OCI-LY1 (cell line): ENCODE measurements around the gene MUC20.
"Not testable (repeated sequence)": the region's sequence is repeated elsewhere in the genome, so short reads cannot be mapped to it uniquely, and the experiment has no call there.

Source experiments
- H2AFZ ChIP-seq: fragments of 200-600 bp; sonication (generic), shearing (Covaris generic); 2 replicates; pipeline ENCODE4 v1.6.0; 2014; ENCODE audit warnings: antibody characterized with exemption, mild to moderate bottlenecking, low read length
- H3F3A ChIP-seq: fragments of 200-600 bp; sonication (generic), shearing (Covaris generic); 2 replicates; pipeline ENCODE4 v1.6.0; 2014; ENCODE audit warnings: mild to moderate bottlenecking, antibody characterized with exemption, low read length, moderate library complexity; ENCODE audit not compliant: insufficient read depth
- H3K27ac ChIP-seq: fragments of 200-600 bp; sonication (generic); 2 replicates; pipeline ENCODE4 v1.5.1; 2014; ENCODE audit warnings: low read length, mixed run types, mild to moderate bottlenecking, low read depth; ENCODE audit not compliant: poor library complexity, severe bottlenecking
- H3K27me3 ChIP-seq: fragments of 200-600 bp; sonication (generic); 2 replicates; pipeline ENCODE4 v1.6.0; 2014; ENCODE audit warnings: antibody characterized with exemption, mild to moderate bottlenecking, low read length, moderate library complexity; ENCODE audit not compliant: insufficient read depth
- H3K36me3 ChIP-seq: fragments of 200-600 bp; sonication (generic); 2 replicates; pipeline ENCODE4 v1.6.1; 2014; ENCODE audit warnings: mild to moderate bottlenecking, antibody characterized with exemption, low read length, moderate library complexity, mixed read lengths; ENCODE audit not compliant: insufficient read depth
- H3K4me1 ChIP-seq: fragments of 200-600 bp; sonication (generic); 2 replicates; pipeline ENCODE4 v1.5.1; 2014; ENCODE audit warnings: mild to moderate bottlenecking, low read length, moderate library complexity; ENCODE audit not compliant: insufficient read depth, severe bottlenecking
- H3K4me2 ChIP-seq: fragments of 200-600 bp; sonication (generic), shearing (Covaris generic); 2 replicates; pipeline ENCODE4 v1.6.1; 2014; ENCODE audit warnings: low read length
- H3K4me3 ChIP-seq: fragments of 200-600 bp; sonication (generic); 2 replicates; pipeline ENCODE4 v1.5.1; 2014; ENCODE audit warnings: low read length, low read depth, mild to moderate bottlenecking, mixed read lengths; ENCODE audit not compliant: poor library complexity, severe bottlenecking
- H3K79me2 ChIP-seq: fragments of 200-600 bp; shearing (Covaris generic); 2 replicates; pipeline ENCODE4 v1.6.1; 2016; ENCODE audit warnings: mixed run types, low read length, mixed read lengths; ENCODE audit not compliant: insufficient read depth
- H3K9ac ChIP-seq: fragments of 200-600 bp; sonication (generic), shearing (Covaris generic); 2 replicates; pipeline ENCODE4 v1.6.1; 2014; ENCODE audit warnings: mild to moderate bottlenecking, low read length, mixed read lengths
- H3K9me2 ChIP-seq: fragments of 200-600 bp; sonication (generic), shearing (Covaris generic); 2 replicates; pipeline ENCODE4 v1.6.1; 2014; ENCODE audit warnings: low read depth, mild to moderate bottlenecking, low read length, mixed read lengths
- H3K9me3 ChIP-seq: fragments of 200-600 bp; shearing (Covaris generic); 2 replicates; pipeline ENCODE4 v1.6.1; 2014; ENCODE audit warnings: low read length, mixed read lengths
- H4K20me1 ChIP-seq: fragments of 200-600 bp; sonication (generic), shearing (Covaris generic); 2 replicates; pipeline ENCODE4 v1.6.0; 2016; ENCODE audit warnings: mild to moderate bottlenecking, low read length; ENCODE audit not compliant: insufficient read depth
- EZH2 ChIP-seq: fragments of 200-600 bp; sonication (generic), shearing (Covaris generic); IDR thresholded peaks from 2 replicates; pipeline ENCODE4 v1.8.0; 2017; ENCODE audit warnings: borderline replicate concordance, mixed run types, mild to moderate bottlenecking, antibody characterized with exemption, low read length, moderate library complexity, mixed read lengths
- TF ChIP-seq, protein P1 (sequence below): fragments of 200-600 bp; sonication (generic), shearing (Covaris generic); IDR thresholded peaks from 2 replicates; pipeline ENCODE4 v1.5.1; 2017; ENCODE audit warnings: mild to moderate bottlenecking, antibody characterized with exemption, low read length, moderate library complexity, mixed read lengths

Gene MUC20

DNA sequence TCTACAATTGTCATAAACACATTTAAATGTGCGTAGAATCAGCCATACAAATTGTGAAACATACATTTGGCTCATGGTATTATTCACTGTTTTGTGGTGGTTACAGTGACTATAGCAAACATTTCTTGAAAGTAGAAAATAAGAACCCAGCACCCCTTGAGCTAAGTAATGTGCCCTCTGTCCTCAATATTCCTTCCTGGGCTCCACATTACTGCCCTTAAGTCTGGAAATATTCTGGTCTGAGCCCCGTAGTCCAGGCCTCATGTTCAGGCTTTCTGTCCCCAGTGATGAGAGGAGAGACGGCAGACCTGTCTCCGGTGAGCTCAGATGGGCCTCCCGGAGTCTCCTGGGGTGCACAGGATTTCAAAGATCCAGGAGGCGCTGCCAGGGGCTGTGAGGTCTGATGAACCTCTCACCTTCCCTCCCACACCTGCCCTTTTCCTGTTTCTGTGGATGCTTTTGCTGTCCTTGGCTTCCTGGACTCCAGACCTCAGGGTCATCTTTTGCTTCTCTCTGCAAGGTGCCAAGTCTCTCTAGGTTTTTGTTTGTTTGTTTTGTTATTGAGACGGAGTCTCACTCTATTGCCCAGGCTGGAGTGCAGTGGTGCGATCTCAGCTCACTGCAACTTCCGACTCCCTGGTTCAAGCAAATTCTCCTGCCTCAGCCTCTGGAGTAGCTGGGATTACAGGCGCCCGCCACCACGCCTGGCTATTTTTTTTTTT lies 8.8 kb upstream of the MUC20 start:
- H3K27me3 ChIP-seq = peaks cover 3% of the 10 kb centered on the region; the same call in 1 of the 2 replicates
- H3K4me2 ChIP-seq = no peak overlapping the region
- H3K27ac ChIP-seq = no peak overlapping the region
- no peaks in the 10 kb centered on the region for H3K9me3 ChIP-seq
- no peak overlapping the region for H3K4me3 ChIP-seq
- no peaks in the 10 kb centered on the region for H3K79me2 ChIP-seq
- H3K36me3 ChIP-seq = no peaks in the 10 kb centered on the region
- H3K4me1 ChIP-seq = no peaks in the 10 kb centered on the region
- no peak overlapping the region for H2AFZ ChIP-seq
- H4K20me1 ChIP-seq = no peaks in the 10 kb centered on the region
- no peaks in the 10 kb centered on the region for H3K9me2 ChIP-seq
- H3K9ac ChIP-seq = no peak overlapping the region
- TF ChIP-seq EZH2 = no peak
- TF ChIP-seq, protein P1, sequence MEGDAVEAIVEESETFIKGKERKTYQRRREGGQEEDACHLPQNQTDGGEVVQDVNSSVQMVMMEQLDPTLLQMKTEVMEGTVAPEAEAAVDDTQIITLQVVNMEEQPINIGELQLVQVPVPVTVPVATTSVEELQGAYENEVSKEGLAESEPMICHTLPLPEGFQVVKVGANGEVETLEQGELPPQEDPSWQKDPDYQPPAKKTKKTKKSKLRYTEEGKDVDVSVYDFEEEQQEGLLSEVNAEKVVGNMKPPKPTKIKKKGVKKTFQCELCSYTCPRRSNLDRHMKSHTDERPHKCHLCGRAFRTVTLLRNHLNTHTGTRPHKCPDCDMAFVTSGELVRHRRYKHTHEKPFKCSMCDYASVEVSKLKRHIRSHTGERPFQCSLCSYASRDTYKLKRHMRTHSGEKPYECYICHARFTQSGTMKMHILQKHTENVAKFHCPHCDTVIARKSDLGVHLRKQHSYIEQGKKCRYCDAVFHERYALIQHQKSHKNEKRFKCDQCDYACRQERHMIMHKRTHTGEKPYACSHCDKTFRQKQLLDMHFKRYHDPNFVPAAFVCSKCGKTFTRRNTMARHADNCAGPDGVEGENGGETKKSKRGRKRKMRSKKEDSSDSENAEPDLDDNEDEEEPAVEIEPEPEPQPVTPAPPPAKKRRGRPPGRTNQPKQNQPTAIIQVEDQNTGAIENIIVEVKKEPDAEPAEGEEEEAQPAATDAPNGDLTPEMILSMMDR = no peak
- H3F3A ChIP-seq = no peaks in the 10 kb centered on the region

DNA sequence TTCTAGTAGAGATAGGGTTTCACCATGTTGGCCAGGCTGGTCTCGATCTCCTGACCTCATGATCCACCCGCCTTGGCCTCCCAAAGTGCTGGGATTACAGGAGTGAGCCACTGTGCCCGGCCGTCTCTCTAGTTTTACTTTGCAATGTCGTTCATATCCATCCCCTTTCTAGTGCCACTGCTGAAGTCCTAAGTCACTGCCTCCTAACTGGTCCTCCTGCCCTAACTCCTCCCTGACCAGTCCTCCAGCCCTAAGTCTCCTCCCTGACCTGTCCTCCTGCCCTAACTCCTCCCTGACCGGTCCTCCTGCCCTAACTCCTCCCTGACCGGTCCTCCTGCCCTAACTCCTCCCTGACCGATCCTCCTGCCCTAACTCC lies 8.3 kb upstream of the MUC20 start:
- not testable (repeated sequence) for H3K4me1 ChIP-seq, H3K36me3 ChIP-seq, H3K9me3 ChIP-seq, H3K79me2 ChIP-seq, H3K4me3 ChIP-seq, H4K20me1 ChIP-seq, H3K4me2 ChIP-seq, H3K9ac ChIP-seq, H3K9me2 ChIP-seq, H3F3A ChIP-seq, H2AFZ ChIP-seq, H3K27me3 ChIP-seq, H3K27ac ChIP-seq

DNA sequence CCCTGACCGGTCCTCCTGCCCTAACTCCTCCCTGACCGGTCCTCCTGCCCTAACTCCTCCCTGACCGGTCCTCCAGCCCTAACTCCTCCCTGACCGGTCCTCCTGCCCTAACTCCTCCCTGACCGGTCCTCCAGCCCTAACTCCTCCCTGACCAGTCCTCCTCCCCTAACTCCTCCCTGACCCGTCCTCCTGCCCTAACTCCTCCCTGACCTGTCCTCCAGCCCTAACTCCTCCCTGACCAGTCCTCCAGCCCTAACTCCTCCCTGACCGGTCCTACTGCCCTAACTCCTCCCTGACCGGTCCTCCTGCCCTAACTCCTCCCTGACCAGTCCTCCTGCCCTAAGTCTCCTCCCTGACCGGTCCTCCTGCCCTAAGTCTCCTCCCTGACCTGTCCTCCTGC lies 7.6 kb upstream of the MUC20 start:
- not testable (repeated sequence) for H3K9ac ChIP-seq, H3K9me2 ChIP-seq, H3K4me2 ChIP-seq, H3K4me1 ChIP-seq, H3K4me3 ChIP-seq, H3F3A ChIP-seq, H4K20me1 ChIP-seq, H3K27me3 ChIP-seq, H3K36me3 ChIP-seq, H2AFZ ChIP-seq, H3K27ac ChIP-seq, H3K9me3 ChIP-seq, H3K79me2 ChIP-seq

DNA sequence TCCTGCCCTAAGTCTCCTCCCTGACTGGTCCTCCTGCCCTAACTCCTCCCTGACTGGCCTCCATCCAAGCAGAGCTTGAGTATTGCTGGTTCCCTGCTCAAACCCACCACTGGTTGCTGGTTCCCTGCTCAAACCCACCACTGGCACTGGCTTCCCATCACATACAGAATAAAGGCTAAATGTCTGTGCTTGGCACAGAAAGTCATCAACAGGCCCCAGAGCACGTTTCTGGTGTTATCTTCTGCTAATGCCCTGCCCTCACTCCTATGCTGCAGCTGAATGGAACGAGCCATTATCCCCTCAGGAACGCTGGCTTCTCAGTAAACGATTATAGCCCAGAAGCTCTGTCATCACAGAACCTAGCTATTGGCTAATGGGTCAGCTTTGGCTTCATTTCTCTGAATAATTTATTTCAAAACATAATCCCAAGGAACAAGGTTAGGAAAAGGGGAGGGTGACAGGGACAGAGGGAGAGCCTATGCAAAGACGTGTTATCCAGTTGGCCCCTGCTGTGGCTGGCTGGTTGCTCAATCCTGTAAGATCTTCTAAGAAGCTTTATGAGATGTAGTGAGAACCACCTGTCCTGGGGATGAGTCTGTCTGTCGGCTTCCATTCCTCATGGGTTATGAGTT lies 6.3 kb upstream of the MUC20 start:
- Histone ChIP-seq H3K4me1 (peaks cover 8% of the 10 kb centered on the region), H4K20me1 (no peaks in the 10 kb centered on the region), H3K4me2 (no peak overlapping the region), H2AFZ (no peak overlapping the region), H3K9me2 (no peaks in the 10 kb centered on the region), H3K9me3 (no peaks in the 10 kb centered on the region), H3K79me2 (no peaks in the 10 kb centered on the region), H3F3A (no peaks in the 10 kb centered on the region), H3K9ac (no peak overlapping the region), H3K36me3 (no peaks in the 10 kb centered on the region), H3K4me3 (no peak overlapping the region), H3K27me3 (peaks cover 16% of the 10 kb centered on the region; the same call in 1 of the 2 replicates), H3K27ac (no peak overlapping the region)
- TF ChIP-seq, protein P1 = no peak
- no peak for TF ChIP-seq EZH2
